Activated CD4-positive, CD25-positive, alpha-beta regulatory T cell treated with anti-CD3 and anti-CD28 coated beads, Interleukin-2, amount 50 U/mL, for 24 hours (primary cell): ENCODE results near the gene SERPINE3.

Experiments used
- ATAC-seq, 2 donors: fragments of 150-1000 bp; cut with Tn5 transposase; one replicate each; pipeline ENCODE4 v1.10.0; 2021; ENCODE audit warnings: mild to moderate bottlenecking in 1 of 2, moderate library complexity in 1 of 2

The SERPINE3 gene

DNA sequence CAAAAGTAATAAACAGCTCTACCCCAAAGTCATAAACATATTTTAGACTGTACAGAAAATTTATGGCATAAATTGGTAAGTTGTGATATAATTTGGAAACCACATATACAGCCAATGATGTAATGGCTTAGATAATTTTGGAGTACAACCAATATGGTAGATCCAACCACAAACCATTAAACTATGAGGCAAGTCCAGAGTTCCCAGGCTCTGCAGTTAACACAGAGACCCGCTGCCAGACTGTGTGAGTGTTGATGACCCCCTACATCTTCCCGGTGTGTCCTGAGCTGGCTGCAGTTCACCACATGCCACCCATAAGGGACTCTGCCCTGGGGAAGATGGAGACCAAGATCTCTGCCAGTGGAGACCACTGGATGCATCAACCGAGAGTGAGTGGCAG, 9.9 kb upstream of the SERPINE3 start:
- no peak for ATAC-seq

DNA sequence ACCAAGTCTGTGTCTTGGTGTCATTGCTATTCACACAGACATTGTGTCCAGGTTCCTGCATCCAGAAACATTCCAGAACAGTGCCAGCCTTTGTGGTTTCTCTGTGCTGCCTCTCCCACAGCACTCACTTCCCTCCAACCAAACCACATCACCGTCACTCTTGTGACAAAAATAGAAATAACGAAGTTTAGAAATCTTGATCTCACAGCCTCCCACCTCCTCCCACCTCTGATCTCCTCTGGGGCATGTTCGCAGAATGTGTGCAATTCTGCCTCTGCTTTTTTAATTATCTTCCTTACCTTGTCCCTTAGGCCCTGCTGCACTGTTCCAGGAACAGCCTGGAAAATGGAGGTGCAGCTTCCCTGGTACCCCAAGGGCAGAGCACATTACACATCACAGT, 8.7 kb upstream of the SERPINE3 start:
- no peak for ATAC-seq

DNA sequence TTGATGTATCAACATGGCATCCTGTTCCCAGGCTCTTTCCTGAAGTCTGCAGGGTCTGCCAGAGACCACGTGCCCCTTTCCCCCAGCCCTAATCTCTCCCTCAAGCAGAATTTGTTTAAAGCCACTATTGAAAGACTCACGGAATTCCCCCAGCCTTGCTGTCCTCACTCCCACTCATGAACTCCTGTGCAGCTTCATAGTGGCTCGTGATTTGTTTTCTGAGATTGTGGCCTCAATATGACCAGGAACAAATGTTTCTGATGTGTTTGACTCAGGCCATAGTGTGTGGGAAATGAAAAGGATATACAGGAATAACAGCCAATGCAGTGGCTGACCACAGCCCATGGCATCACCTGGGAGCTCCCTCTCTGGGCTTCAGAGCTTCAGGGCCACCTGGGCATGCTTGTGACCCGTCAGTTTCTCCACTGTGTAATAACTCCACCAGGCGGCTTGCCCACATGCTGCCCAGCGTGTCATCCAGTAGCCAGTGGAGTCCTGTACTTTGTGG, 8.1 kb upstream of the SERPINE3 start:
- no peak for ATAC-seq

DNA sequence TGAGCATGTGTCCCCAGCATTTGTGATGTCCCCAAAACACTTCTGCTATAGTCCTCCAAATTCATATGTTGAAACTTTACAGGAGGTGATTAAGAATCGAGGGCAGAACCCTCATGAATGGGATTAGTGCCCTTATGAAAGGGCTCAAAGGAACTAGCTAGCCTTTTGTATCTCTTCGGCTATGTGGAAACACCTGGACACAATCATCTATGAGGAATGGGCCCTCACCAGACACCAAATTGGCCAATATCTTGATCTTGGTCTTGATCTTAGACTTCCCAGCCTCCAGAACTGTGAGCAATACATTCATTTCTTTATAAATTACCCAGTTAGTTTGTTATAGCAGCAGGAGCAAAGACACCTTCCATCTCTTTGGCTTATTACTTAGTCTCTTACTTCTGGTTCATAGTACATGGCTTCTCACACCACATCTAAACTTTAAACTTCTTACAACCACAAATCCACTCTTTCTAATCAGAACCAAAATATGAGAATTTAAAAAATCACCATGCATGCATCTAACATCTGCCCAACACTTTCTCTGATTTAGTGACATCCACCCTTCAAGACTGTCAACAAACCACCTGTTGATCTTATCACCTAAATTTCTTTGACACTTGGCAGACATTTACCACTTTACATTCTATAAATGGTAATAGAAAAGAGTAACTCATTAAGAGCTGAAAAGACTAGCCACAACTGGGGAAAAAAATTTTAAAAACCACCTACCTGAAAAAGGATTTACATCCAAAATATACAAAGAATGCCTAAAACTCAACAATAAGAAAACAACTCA, 6.7 kb upstream of the SERPINE3 start:
- no peak for ATAC-seq

DNA sequence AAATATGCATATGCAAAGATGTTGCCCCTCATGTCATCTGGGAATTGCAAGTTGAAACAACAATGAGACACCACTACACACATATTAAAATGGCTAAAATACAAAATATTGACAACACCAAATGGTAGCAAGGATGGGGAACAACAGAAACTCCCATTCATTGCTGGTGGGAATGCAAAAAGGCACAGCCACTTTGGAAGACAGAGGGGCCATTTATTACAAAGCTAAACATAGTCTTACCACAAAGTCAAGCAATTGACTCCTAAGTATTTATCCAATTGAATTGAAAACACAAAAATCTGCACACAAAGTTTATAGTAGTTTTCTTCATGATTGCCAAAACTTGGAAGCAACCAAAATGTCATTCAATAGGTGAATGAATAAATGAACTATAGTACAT, 6.1 kb upstream of the SERPINE3 start:
- no peak for ATAC-seq

DNA sequence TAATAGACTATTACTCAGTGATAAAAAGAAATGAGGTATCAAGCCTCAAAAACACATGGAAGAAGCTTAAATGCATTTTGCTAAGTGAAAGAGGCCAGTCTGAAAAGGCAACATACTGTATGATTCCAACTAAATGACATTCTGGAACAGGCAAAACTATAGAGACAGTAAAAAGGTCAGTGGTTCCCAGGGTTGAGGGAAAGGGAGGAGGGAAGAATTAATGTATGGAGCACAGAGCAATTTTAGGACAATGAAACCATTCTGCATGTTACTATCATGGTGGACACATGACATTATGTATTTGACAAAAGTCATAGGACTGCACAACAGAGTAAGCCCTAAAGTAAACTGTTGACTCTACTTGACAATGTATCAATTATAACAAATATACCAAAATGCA, 5.7 kb upstream of the SERPINE3 start:
- ATAC-seq = no peak

DNA sequence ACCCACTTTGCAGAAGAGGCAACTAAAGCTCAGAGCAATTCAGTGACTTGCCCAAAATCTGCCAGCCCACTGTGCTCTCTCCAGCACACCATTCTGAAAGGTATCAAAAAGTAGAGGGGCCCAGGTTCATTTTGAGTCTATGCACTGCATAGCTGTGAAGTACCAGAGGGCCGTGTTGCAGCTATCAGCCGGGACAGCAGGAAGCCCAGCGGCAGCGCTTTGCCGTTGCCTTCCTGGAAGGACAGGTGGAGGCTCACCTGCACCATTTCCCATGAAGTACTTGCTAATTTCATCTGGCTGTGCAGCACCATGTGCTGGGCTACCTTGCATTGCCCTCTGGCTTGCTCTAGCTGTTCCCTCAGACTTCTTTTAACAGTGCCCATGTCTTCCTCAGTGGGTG, 2.7 kb upstream of the SERPINE3 start:
- no peak for ATAC-seq

DNA sequence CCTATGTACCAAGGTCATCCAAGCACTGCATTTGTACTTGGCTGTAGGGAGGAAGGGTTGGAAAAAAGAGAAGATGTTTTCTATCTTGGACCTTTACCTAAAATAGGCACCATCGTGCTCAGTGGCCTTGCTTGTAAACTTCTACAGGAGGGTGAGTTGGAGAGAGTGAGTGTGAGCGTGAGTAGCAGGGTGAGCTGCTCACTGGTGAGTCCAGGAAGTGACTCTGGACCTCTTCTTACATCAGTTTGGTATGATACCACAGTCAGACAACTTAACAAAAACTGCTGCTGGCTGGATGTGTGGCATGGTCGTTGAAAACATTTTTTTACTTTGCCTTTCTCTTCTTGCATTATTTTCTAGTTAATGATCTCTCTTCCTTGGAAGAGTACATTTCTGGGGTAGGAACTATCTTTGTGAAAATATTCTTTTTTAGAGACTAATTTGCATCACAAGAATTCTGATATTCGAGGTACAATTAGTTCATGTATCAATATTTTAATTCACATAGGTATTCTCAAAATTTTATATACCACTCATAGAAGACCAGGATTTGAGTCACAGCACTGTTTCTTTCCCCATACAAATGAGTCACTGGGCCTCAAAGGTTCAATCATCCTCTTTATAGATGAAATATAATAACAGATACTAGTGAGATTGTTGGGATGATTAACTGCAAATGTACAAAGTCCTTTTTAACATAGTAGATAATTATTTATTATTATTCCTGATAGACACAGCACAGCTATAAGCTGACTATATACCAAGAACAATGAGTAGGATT, 651 bp downstream of the SERPINE3 start:
- ATAC-seq = no peak

DNA sequence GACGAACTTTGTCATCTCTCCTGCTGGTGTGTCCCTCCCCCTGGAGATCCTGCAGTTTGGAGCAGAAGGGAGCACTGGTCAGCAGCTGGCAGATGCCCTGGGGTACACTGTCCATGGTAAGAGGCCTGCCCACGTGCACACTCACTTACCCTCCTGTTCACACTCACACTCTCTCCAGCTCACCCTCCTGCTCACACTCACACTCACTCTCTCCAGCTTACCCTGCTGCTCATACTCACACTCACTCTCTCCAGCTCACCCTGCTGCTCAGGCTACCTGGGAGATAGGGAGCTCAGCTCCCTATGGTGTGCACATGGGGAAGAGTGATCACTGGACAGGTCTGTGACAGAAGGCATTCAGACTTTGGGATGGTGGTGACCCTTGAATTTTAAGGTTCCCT, 1.7 kb downstream of the SERPINE3 start:
- ATAC-seq = no peak

DNA sequence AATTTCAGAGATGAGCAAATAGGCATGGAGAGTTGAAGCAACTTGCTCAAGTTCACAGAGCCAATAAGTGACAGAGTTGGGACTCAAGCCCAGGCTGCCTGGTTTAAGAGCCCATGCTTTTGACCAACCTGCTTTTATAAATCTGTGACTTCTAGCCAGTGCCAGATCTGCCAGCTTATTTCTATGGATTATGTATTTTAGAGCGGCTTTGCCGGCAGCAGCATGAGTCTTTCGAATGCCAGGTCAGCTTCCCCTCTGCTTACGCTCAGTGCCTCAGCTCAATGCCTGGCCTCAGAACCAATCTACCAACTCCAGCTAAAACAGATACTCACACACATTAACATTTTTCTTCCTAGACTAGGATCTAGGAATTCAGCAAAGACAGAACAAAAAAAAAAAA, 2.3 kb downstream of the SERPINE3 start:
- ATAC-seq = no peak

DNA sequence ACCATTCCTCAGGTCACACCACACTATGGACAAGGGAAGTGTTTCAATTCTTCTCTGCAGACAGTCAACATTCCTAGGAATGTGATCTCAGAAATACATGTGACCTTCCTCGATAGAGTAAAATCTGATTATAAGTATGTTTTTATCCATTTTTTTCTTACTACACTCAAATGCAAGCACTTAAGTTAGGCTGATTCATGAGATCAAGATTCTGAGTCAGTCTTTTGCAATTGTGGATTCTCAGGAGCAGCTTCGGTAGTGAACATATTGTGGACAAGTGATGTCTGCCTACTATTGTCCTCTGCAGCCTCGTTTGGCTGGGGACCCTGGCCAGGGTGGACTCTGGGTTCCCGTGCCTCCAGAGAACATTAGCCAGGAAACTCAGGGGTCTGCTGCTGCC, 3.2 kb downstream of the SERPINE3 start:
- ATAC-seq = no peak

DNA sequence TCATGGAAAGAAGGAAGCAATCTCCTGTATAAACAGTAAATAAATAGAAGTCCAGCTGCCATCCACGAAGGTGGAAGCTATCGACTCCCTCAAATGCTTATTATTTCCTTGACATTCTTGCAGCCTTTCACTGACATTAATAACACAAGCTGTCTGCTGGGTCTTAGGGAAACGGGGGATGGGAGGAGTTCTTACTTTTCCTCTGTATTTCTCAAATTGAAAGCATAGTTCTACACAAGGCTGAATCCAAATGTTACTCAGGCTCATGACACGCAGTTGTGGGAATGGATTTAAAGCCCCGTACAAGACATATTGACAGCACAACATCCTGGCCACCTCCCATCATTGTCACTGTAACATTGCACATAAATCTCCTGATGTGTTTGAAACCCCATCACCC, 4.0 kb downstream of the SERPINE3 start:
- ATAC-seq = no peak

DNA sequence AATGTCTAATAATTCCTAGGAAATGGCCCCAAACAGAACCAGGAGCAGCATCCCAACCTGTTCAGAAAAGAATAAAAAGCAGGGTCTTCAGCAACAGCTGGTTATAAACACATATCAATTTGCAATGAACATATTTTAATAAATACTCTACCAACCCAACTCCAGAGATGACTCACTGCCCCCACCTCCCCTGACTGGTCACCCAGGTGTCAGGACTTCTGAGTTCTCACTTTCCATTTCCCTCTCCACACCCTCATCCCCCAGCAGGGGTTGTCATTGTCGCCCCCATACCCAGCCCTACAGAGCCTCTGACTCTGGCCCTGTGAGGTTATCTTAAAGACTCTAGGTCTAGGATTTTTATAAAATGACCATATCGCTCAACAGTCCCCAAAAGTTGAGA, 6.9 kb downstream of the SERPINE3 start:
- ATAC-seq = no peak

DNA sequence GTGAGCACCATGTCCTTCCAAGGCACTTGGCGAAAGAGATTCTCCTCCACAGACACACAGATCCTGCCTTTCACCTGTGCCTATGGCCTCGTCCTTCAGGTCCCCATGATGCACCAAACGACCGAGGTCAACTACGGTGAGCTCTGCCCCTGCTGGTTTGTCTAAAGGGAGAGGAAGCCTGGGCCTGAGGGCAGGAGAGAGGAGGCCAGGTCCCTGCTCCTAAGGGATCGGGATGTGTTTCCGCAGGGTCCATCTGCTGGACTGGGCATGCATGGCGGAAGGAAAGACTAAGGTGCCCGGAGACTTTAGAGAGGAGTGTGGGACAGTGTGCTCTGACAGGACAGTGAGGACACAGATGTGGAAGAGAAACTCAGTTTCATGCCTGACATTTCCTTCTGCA, 7.6 kb downstream of the SERPINE3 start:
- no peak for ATAC-seq

DNA sequence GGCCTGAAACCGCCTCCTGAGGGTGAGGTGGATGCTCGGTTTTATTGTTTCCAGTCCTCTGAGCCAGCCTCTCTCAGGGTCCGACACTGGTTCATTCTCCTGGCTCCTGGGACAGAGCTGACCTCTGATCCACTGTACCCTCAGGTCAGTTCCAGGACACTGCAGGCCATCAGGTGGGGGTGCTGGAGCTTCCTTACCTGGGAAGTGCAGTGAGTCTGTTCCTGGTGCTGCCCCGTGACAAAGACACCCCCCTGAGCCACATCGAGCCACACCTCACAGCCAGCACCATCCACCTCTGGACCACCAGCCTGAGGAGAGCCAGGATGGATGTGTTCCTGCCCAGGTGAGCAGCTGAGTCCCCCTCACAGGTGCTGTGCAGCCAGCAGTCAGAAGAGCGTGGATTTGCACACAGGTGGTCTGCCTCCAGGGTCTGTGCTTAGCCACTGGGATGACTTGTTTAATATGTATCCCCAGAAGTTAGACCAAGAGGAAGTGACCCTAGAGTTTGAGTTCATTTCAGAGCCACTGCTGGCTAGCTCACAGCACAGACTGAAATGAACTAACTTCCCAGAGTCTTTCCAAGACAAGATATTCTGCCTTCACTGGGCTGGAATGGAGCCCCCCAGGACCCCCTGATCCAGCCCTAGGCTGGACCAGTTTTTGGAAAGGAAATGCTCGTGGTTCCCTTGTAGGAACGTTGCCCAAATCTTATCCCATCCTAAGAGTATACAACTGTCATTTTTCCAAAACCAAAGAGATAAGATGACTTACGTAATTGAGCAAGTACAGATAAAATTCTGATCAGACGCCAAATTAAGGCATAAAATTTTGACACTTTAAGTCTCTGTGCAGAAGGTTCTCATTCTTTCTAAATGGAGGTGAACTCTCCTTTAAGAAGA, 8.8 kb downstream of the SERPINE3 start:
- no peak for ATAC-seq

DNA sequence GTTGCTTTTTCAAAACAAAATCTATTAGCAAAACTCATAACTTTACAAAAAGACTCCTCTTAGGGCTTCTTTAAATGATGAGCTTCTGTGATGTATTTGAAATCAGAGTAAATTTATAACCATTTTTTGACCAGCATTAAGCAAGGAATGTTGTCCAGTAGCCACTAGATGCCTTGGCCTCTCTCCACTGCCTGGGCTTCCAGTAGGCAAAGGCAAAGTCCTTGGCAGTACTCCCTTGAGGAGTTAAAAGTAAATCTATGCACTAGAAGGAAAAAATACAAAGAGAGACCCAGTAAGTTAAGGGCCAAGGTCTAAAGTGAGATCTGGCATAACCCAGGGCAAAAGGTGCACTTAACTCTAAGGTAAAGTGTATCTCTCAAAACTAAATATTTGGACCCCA, 9.5 kb downstream of the SERPINE3 start:
- no peak for ATAC-seq

DNA sequence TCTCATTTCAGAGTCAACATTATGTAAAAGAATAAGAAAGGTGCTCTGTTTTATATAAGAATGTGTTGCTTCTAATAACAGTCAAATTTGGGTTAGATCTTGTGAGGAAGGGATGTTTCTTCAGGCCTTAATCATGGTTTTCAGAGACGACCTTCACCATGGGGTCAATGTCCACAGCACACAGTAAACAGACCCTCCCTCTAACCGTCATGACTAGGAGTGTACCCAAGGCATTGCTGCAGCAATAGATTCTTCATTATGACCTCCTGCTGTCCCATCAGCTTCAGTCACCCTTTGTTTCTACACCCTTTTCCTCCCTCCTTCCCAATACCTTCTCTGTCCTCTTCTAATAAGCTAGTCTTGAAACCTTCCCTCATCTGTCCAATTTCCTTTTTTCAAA, 15.7 kb downstream of the SERPINE3 start:
- no peak for ATAC-seq

DNA sequence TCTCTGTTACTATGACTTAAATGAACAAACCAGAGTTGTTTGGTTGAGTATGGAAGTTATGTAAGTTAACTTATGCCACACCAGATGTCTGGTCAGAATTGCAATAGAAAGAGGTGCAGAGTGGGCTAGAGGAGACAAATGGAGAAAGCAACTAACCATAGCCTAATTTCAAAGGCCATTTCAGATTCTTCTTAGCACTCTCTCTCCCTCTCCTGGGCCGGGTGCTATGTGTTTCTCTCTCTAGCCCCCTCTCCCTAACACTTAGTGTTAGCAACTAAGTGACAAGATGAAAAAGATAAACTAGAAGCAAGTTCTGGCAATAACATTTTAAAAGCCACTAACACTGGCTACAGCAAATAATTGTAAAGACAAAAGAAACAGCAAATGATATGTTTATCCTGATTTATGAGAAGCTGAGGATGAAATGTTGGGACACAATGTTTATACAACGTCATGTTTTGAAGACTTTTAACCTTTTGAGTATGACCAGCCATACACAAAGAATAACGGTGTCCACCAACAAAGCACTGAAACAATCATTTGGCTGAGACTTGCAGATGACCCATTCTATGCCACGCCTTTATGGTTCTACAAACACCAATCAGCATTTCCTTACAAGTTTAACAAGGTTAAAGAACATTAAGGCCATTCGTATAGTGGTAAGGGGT, 18.6 kb downstream of the SERPINE3 start:
- no peak for ATAC-seq

DNA sequence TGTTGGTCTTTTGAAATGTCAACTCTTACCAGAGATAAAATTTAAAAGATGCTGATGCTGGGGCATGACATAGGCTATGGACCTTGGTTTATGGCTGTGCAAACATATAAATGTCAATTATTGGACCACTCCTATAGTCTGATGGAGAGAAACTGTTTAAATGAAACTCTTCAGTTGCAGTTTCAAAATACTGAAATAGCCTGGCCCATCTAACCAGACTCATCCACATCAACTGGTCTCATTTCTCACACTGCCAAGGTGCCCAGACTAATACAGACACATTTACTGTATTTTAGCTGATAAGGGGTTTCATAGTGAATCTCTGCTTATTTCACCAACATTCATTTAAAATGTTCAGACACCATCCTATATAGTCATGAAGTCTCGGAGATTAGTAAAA, 19.9 kb downstream of the SERPINE3 start:
- ATAC-seq = no peak

DNA sequence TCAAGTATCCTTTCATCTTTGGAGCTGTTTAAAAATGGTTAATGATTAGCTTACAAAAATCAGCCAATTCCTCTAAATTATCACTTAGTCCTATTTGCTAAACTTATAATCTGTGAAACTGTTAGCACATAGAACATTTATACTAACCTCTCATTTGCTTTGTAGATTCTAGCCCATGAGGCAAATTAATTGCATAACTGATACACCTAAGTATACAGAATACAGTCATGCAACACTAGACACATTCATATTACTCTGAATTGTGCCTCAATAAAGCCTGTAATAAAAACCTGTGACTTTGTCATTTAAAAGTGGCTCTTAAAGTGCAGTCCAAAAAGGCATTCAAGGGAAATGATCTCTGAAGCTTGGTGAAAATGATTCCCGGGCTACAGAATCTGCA, 21.0 kb downstream of the SERPINE3 start:
- no peak for ATAC-seq

DNA sequence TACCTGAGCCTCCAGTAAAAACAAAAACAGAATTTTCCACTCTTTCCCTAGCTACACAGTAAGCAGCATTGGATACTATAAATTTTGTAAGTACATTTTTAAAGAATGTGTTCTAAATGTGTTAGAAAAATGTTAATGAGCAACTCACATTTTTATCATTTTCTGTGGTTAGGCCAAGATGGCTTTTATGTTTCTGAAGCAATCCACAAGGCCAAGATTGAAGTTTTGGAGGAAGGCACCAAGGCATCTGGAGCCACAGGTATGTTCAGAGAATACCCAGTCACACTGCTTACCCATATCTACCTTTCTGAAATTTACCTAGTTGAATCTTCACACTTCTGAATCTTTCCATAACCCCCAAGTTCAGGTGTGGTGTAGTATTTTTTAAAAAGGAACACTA, 21.6 kb downstream of the SERPINE3 start:
- ATAC-seq = no peak

DNA sequence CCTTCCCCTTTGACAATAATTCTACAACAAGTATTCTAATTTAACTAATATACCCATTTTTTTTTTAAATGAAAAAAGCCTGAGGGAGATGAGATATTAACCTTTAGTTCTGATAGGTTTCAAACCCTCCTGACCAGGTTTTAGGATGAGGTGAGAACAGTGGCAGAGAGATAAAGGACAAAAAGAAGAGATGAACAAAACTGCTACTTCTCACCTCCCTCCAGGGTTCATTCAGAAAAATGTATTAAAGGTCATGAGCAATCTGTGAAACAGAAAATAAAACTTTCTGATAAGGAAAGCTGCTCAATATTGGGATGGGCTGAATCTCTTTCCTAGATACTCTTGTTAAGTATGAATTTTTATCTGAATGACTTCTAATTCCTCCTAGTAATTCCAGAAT, 24.1 kb downstream of the SERPINE3 start:
- ATAC-seq = no peak
